SHP77 (cell line): ENCODE data around the gene CCDC40.
"Not testable (repeated sequence)": the region's sequence is repeated elsewhere in the genome, so short reads cannot be mapped to it uniquely, and the experiment has no call there.

Source experiments
- DNase-seq, 2 experiments: peaks; one replicate each; lab custom pipeline; 2025; lab: John Stamatoyannopoulos, UW

CCDC40 gene

DNA sequence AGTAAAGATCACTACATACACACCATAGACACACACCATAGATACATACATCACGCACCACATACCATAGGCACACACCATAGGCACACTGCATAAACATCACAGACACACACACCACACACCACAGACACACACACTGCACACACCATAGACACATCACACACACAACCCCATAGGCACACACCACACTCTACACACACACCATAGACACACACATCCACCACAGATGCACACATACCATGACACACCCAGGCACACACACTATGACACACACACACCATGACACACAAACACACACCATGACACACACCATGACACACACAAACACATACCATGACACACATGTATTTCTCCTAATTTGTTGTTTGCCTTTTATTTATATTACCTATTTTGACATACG, 14.8 kb upstream of the CCDC40 start:
- DNase-seq: no peak

DNA sequence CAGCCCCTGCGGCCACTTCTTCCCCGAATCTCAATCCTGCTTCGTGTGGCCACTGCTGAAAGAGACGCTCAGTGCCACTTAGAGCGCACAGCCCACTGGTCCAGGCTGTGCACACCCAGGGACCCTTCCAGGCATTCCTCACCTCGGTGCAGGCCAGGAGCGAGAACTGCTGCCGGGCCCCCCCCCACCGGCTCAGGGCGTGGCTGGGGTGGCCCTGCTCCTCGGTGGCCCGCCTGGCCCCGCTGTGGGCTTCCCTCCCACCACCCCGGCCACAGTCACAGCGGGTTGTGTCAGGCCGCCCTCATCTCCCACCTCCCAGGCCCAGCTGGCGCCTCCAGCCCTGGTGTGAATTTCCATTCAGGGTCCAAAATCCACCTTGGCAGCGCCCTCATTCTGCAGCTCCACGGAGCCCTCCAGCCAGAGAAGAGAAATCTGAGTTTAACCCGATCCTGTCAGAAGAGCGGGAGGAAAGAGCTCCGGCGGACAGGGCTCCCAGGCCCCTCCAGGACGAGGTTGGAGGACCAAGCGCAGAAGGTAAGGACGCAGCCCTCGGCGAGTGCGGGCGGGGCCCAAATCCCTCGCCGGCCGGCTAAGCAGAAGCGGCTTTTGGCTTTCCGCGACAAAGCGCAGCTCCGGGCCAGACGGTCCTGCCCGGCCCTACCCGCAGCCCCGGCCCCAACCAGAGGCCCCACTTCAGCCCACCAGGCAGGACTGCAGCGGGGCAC, 12.8 kb upstream of the CCDC40 start:
- no peak for DNase-seq

DNA sequence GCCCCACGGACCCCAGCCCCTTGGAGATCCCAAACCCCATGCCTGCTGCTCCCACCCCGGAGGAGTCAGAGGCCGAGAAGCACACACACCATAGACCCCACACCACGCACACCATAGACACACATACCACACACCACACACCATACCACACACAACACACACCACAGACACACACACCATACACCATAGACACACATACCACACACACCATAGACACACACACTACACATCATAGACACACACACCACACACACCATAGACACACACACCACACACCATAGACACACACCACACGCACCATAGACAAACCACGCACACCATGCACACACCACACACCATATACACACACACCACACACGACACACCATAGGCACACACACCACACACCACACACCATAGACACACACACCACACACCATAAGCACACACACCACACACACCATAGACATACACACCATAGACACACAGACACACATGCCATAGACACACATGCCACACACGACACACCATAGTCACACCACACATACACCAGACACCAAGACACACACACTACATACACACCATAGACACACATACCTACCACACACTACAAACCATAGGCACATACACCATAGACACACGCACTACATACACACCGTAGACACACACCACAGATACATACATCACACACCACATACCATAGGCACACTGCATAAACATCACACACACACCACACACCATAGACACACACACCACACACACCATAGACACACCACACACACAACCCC, 12.1 kb upstream of the CCDC40 start:
- no peak for DNase-seq

DNA sequence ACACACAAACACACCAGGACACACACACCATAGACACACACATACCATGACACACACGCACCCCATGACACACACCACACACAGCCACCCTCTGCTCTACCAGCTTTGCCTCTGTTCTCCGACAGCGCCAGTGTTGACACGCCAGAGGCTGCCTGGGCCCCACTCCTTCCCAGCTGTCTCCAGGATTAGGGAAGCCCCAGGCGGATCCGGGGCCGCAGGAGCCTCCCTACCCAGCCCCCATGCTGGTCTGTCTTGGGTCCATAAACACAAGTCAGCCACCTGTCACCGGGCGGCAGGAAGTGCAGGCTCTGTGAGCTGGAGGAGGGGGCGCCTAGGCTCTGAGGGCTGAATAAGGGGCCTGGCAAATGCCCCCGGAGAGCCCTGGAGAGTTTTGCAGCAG, 11.3 kb upstream of the CCDC40 start:
- peak; percentile 75 to 88 for DNase-seq

DNA sequence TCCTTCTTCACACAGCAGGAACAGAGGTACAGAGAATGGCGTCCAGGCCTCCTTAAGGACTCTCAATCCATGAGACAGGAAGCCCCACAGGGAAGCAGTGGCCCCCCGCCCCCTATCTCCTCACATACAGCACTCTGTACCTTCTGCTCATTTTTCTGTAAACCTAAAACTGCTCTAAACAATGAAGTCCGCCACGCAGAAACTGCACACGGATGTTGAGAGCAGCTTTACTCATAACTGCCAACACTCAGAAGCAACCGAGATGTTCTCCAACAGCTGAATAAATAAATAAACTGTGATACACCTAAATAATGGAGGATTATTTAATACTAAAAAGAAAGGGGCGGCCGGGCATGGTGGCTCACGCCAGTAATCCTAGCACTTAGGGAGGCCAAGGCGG, 10.6 kb upstream of the CCDC40 start:
- no peak for DNase-seq

DNA sequence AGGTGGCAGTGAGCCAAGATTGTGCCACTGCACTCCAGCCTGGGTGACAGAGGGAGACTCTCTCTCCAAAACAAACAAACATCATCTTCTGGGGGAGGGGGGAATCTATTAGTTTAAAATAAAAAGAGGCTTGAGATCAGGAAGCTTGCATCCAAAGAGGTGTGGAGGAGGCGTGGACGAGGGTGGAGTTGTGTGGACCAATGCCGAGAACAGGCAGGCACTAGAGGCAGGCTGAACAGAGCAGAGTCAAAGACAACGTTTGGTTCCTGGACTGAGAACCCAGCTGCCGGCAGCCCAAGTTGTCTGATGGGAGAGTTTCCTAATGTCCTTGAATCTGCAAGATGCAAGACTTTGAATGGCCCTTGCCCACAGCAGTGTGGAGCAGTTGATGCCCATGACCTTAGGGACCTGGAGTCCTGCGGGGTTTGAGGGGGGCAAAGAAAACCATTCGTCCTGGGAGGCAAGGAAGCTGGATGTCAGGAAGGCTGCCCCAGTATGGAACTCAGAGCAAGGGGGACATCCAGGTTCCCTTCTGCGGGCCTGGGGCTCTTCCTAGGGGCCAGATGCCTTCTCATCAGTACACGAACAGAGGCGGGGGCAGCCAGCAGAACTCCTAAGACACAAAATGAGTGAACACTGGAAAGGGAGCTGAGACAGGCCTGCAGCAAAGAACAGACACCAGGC, 9.9 kb upstream of the CCDC40 start:
- peak in 1 of 2 experiments; percentile 35 for DNase-seq

DNA sequence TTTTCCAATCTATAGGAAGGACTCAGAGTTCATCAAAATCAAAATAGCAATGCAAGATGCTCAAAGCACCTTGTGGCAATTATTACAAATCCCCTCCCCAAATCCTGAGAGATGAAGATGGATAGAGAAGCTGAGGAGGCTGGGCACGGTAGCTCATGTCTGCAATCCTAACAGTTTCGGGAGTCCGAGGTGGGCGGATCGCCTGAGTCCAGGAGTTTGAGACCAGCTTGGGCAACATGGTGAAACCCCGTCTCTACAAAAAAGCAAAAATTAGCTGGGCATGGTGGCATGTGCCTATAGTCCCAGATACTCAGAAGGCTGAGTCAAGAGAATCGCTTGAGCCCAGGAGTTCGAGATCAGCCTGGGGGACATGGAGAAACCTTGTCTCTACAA, 9.4 kb upstream of the CCDC40 start:
- no peak for DNase-seq

DNA sequence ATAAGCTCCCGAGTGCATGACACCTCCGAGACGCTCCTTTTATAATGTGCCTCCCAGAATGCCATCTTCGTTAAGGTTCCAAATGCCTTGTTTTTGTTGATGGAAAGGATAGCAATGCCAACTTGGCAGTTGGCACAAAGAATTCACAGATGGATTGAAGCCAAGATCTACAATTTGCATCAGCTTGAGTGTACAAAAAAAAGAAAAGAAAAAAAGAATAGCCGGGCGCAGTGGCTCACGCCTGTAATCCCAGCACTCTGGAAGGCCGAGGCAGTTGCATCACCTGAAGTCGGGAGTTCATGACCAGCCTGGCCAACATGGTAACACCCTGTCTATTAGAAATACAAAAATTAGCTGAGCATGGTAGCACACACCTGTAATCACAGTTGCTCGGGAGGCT, 8.4 kb upstream of the CCDC40 start:
- DNase-seq: no peak

DNA sequence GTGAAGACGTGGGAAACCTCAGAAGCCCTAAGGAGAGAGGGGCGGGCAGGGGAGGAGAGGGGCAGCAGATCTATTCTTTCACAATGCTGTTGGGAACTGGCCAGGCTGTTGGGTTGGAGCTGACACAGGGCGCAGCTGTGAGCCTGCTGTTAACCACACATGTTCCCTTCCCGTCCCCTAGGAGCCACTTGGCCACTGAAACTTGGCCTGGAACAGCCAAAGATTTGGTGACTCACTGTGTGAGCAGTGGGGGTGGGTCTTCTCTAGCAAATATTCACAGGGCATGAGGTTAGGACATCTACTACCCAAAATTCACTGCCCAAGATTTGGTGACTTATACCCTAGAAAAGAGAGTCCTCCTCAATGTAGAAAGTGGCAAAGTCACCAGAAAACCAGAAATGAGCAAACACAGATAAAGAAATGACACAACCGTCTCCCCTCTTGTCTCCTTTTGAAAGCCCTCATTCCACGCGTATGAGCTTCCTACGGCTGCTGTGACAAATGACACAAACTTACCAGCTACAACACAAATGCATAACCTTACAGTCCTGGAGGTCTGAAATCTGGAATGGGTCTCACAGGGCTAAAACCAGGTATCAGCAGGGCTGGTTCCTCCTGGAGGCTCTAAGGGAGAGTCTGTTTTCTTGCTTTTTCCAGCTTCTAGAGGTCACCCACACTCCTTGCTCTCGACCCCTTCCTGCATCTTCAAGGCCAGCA, 7.0 kb upstream of the CCDC40 start:
- peak in 1 of 2 experiments; percentile 42 for DNase-seq

DNA sequence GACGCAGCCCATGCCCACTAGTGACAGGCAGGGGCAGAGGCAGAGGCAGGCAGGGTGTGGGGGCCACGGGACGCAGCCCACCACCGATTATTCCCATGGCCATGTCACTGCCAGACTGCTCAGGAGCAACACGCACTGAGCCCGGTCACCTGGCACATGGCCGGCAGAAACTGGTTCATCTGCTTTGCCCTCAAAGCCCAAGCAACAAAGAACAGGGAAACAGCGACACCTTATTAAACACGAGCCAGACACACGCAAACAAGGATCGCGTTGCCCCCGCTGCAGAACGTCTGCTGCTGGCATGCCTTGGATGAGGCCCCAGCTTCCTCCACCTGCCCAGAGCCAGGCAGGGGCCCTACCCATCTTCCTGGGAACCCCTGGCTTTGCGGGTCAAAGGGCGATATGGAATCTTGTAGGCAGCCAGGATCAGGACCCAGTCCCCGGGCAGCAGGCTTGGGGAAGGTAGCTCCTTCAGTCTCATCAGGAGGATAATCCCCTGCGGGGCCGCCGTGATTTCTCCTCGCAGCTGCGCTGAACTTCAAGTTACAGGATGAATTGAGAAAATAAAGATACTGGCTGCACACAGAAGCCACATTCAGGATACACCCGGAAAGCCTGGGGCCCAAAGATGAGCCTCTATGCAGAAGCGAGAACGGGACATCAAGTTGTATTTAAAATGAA, 5.6 kb upstream of the CCDC40 start:
- DNase-seq: peak; percentile 79 to 90

DNA sequence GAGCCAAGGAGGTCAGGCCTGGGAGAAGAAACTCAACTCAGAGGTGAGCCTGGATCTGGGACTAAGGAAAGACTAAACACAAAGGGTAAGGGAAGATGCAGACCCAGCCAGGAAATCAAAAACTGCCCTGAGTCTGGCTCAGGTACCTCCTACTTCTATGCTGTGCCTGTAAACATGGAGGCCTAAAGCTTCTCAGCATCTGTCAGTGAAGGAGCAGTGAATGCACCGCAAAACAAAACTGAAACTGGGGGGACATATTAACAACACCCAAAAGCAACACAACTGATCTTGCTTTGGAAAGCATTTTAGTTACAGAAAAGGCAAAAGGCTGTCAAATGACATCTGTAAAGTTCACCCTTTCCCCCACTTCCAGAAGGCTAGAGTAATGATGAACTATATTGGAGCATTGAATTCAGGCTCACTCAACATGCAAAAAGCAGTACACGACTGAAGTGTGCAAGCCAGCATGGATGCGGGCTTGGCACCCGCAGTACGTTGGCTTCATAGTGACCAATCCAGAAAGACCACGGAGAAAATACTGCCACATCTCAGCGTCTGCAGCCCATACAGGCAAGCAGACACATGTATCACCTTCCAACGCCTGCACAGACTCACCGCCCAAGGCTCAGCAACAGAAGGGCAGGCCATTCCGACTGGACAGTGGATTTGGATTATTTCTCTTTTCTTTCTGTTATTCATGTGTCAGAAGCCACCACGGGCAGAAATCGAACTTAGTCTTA, 4.6 kb upstream of the CCDC40 start:
- DNase-seq: no peak

DNA sequence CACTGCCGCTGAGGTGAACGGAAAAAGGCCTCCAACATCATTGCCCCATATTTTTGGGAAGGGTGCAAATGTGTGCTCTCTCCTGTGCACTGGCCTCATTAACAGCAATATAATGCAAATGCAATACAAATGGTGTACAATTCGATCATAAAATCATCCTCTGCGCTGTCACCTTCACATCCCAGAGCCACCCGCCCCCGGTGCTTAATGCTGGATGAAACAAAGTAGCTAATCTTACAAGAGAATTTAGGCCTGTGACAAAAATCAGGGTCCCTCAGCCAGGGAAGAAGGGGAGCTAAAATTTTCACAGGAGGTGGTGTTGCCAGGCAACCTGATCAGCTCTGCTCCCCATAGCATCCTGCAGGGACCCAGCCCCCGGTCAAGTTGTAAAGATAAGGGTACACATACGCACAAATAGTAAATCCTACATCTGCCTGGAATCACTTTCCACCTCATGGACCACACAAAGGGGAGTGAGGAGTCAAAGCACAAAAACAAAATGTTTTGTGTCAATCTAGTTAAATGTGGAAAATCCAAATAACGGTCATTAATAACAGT, 3.7 kb upstream of the CCDC40 start:
- no peak for DNase-seq

DNA sequence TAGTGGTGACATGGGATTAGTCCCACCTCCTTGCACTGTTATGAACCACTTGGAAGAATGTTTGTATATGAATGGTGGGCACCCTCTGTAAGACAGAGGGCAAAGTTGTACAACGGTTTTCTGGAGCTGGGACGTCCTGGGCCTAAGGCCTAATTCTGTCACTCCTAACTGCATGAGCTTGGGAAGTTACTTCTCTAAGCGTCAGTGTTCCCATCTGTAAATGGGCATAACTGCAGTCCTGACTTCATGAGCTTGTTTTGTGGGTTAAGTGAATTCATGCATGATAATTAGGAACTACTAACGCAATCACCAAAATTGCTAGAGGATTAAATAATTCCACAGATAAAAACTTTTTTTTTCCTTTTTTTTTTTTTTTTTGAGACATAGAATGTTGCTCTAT, 2.6 kb upstream of the CCDC40 start:
- DNase-seq: no peak

DNA sequence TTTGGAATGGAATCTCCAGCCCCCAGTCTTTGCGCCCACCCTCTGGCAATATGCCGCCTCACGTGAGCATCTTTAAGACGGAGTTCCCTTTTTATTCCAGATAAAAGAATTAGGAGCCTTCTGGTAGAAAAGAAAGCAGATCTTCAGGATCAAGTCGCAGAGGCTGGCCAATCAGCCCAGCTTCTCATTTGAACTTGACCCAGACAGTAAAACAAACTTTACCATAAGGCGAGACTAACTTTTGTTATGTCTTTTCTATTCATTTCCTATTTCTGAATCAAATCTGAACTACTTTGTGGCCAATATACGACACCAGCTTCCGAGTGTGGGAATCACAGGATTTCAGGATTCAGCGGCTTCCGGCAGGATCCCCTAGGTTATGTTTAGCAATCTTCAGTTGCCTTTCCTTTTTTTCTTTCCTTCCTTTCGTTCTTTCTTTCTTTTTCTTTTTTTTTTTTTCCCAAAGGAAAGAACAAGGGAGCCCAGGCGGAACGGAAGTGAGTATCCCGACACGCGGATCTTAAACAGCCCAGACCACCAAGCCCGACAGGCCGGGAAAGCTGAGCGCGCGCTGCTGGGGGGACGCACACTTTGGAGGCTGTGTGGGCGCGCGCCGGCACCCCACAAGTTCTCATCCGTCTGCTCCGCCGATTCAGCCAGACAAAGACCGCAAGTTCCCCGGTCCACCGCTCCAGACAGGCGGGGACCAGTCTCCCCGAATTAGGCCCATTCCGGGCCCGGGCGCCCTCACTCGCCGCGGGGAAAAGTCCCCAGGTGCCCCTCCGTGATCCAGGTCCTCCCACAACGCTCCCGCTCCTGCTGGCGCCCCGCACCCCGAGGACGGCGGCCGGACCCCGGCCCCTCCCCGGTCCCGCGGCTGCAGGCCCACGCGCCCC, 1.4 kb upstream of the CCDC40 start:
- no peak for DNase-seq

DNA sequence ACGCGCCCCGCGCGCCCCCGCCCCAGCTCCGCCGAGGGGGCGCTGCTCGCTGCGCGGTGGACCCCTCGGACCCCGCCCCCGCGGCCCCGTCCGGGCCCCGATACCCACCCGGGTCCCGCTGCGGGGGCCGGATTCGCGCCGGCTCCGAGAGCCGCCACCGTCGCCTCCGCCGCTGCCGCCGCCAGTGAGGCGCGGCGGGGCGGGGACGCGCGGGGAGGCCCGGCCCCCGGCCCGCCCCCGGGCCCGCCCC, 830 bp upstream of the CCDC40 start, which contains the start of gene TBC1D16:
TSS of gene TBC1D16 (minus strand) at position 186 of the 250 bp plus-strand sequence. CDS start 22,325 bp downstream, outside the sequence.
- no peak for DNase-seq

DNA sequence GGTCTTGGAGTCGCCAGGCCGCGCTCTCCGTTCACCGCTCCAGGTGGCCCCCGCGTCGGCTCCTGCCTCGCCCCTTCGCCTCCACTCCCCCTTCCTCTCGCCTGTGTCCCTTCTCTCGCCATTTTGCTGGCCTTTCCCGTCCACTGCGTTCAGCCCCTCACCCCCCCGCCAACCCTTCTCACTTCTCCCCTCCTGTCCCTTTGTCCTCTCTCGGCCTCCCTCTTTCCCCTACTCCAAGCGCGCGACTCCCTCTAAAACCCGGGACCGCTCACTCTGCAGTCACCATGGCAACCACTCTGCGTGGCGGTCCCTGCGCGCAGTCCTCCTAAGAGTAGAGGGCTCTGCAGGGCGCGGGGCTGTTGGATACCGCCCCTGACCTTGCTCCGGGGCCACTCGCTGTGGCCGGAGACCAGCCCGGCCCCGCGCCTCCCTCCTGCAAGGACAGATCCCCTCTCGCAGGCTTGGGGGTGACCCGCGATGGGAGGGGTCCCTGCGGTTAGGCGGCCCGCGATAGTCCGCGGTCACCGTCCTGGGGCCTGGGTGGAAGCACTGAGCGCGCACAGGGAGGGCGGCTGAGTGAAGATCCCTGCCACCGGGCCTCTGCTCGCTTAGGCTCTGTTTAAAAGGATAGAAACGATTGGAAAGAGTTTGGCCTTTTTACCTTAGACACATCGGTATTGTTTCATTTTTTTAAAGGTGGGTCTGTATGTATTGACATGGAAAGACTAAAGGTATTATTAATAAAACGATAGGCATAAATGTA, 454 bp downstream of the CCDC40 start:
- peak; percentile 80 to 81 for DNase-seq

DNA sequence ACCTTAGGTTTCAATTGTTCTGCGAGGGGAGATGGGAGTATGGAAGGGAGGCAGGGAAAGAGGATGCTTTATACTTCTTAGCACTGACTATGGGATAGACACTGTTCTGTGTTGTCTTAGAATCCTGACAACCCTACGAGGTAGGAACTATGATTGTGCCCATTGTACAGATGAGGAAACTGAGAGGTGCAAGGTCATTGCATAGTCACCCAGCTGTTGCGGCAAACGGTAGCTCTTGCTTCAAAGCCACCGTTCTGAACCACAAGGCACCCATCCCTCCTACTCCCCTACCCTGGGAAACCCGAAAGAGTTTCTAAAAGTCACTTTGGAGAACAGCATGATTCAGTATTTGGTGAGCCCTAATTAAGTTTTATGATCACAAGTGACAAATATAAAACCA, 7.5 kb downstream of the CCDC40 start:
- DNase-seq: no peak

DNA sequence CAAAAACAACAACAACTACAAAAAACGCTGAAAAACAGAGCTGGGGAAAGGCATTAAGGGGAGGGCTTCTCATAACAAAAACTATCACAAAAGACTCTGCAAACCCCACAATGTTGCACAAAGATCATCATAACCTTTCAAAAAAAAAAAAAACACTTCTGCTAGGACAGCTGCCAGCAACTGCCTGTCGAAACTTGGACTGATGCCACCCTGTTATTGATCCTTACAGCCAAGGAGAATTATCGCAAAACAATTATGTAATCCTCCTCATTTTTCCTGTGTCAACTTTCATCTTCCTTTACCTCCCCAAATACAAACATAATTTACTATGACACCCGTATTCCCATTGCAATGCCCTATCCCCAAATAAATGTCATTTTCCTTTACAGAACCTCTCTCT, 9.3 kb downstream of the CCDC40 start:
- peak; percentile 43 to 75 for DNase-seq

DNA sequence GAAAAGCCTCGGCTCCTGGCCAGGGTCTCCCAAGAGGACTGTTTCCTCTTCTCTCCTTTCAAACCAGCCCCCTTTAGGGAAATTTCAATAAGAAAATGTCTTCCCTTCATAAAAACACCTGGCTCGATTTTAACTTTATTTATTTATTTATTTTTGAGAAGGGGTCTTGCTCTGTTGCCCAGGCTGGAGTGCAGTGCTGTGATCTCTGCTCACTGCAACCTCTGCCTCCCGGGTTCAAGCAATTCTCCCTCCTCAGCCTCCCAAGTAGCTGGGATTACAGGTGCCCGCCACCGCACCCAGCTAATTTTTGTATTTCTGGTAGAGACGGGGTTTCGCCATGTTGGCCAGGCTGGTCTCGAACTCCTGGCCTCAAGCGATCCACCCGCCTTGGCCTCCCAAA, 10.3 kb downstream of the CCDC40 start:
- not testable (repeated sequence) for DNase-seq
